Astrocyte (in vitro differentiated cells and primary cell): ENCODE results near the gene EN2. TPM values are rescaled to one million over a fixed set of nuclear protein-coding genes. Genes with fewer than 3 reads are reported as not detected.
A peak's percentile ranks its signal among the peaks of the same experiment; 100 is the strongest.

Source experiments
- DNase-seq: peaks from one replicate; pipeline ENCODE4 v3.0.0-alpha.2; 2010; ENCODE audit warnings: low read depth
- FAIRE-seq: peaks from 2 replicates; lab custom pipeline; 2011; peaks lifted over from hg19 to GRCh38; lab: Jason Lieb, UNC
- H2AFZ ChIP-seq: 2 replicates; pipeline ENCODE4 v1.6.0; 2012; ENCODE audit warnings: low read depth, low read length, inconsistent platforms
- H3K27ac ChIP-seq: 2 replicates; pipeline ENCODE4 v1.5.1; 2011; ENCODE audit warnings: low read depth, low read length, inconsistent platforms
- H3K27me3 ChIP-seq: 2 replicates; pipeline ENCODE4 v1.6.0; 2011; ENCODE audit warnings: low read length, inconsistent platforms; ENCODE audit not compliant: insufficient read depth
- H3K36me3 ChIP-seq: 2 replicates; pipeline ENCODE4 v1.5.1; 2011; ENCODE audit warnings: low read length, inconsistent platforms; ENCODE audit not compliant: insufficient read depth
- H3K4me1 ChIP-seq: 2 replicates; pipeline ENCODE4 v1.5.1; 2011; ENCODE audit warnings: low read length, inconsistent platforms; ENCODE audit not compliant: insufficient read depth
- H3K4me2 ChIP-seq: 2 replicates; pipeline ENCODE4 v1.6.0; 2012; ENCODE audit warnings: low read length, inconsistent platforms
- H3K4me3 ChIP-seq: 2 replicates; pipeline ENCODE4 v1.5.1; 2011; ENCODE audit warnings: low read depth, mild to moderate bottlenecking, low read length, inconsistent platforms; ENCODE audit not compliant: insufficient read depth
- H3K79me2 ChIP-seq: 2 replicates; pipeline ENCODE4 v1.6.0; 2012; ENCODE audit warnings: mild to moderate bottlenecking, low read length, inconsistent platforms; ENCODE audit not compliant: insufficient read depth
- H3K9ac ChIP-seq: 2 replicates; pipeline ENCODE4 v1.6.0; 2012; ENCODE audit warnings: mild to moderate bottlenecking, low read length, inconsistent platforms
- H3K9me3 ChIP-seq: 2 replicates; pipeline ENCODE4 v1.5.1; 2012; ENCODE audit warnings: low read depth, mild to moderate bottlenecking, low read length, inconsistent platforms; ENCODE audit not compliant: insufficient read depth
- H4K20me1 ChIP-seq: 2 replicates; pipeline ENCODE4 v1.6.0; 2012; ENCODE audit warnings: low read length, inconsistent platforms; ENCODE audit not compliant: insufficient read depth
- H3K27ac Mint-ChIP-seq: one replicate; pipeline ENCODE4 v1.8.0; 2021; ENCODE audit warnings: mild to moderate bottlenecking, mixed read lengths; ENCODE audit not compliant: unreplicated experiment
- H3K27me3 Mint-ChIP-seq: one replicate; pipeline ENCODE4 v1.8.0; 2021; ENCODE audit warnings: low read depth, mixed read lengths; ENCODE audit not compliant: unreplicated experiment
- H3K36me3 Mint-ChIP-seq: one replicate; pipeline ENCODE4 v1.8.0; 2021; ENCODE audit warnings: low read depth, mixed read lengths; ENCODE audit not compliant: unreplicated experiment
- H3K4me1 Mint-ChIP-seq: one replicate; pipeline ENCODE4 v1.8.0; 2021; ENCODE audit warnings: low read depth, mixed read lengths; ENCODE audit not compliant: unreplicated experiment
- H3K4me3 Mint-ChIP-seq: one replicate; pipeline ENCODE4 v1.8.0; 2021; ENCODE audit warnings: mild to moderate bottlenecking, moderate library complexity, mixed read lengths; ENCODE audit not compliant: unreplicated experiment
- H3K9me3 Mint-ChIP-seq: one replicate; pipeline ENCODE4 v1.8.0; 2021; ENCODE audit warnings: mild to moderate bottlenecking, mixed read lengths; ENCODE audit not compliant: unreplicated experiment
- EZH2 ChIP-seq: IDR thresholded peaks from 2 replicates; pipeline ENCODE4 v1.6.1; 2012; ENCODE audit warnings: mild to moderate bottlenecking, low read length, inconsistent platforms; ENCODE audit not compliant: insufficient read depth
- total RNA-seq: library from RNA; stranded (reverse); gene quantifications from 2 replicates; pipeline ENCODE4 v1.2.1, GENCODE V29; 2021
- TF ChIP-seq, protein P1 (sequence below): IDR thresholded peaks from 2 replicates; pipeline ENCODE4 v1.5.1; 2011; ENCODE audit warnings: low read depth, mild to moderate bottlenecking, inconsistent platforms, low read length, moderate library complexity; ENCODE audit not compliant: insufficient read depth

Gene EN2
- total RNA-seq, 1 donor from 2014 or later = not detected

DNA sequence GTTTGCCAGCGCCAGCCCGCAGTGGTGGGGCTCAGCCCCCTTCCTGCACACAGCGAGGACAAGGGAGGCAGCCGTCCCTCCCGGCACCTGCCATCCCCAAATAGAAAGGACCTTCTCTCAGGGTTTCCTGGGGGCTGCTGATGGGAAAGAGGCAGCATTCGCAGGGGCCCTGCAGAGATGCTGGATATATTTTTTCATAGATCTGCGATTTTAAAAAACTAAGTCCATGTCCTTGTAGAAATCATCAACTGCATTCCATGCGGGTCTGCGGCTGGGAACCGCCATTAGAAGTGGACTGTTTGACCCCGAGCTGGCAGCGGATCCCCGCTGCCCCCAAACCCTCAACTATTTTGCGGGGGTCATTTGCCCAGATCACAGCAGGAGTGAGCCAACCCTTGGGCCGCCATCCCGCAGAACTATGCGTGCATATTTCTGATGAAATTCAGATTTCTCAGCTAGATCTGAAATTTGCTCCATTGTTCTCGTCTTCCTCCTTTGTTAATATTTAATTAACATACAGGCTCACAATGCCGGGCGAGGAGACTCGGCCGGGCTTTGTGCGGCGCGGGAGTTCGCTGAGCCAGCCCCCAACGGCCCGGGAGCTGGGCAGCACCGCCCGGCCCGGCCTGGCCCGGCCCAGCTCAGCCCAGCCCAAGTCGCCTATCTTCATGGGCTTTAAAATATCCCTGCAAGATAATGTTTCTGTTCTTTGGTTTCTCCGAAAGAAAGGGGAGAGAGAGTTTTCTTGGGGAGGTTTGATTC, 2.0 kb downstream of the EN2 start:
- no peak overlapping the region for H3K4me2 ChIP-seq

GRCh38 chr7:155460926-155461613, 3.1 kb downstream of the EN2 start:
- H3K4me3 Mint-ChIP-seq = no peak overlapping the region
- no peaks in the 10 kb centered on the region for H3K79me2 ChIP-seq
- no peak overlapping the region for H3K27ac Mint-ChIP-seq
- no peaks in the 10 kb centered on the region for H3K4me1 Mint-ChIP-seq
- no peak overlapping the region for H3K27ac ChIP-seq
- DNase-seq (no peak), FAIRE-seq (no peak)
- H3K9me3 ChIP-seq = peaks cover 5% of the 10 kb centered on the region
- H4K20me1 ChIP-seq = peaks cover 2% of the 10 kb centered on the region
- H3K27me3 ChIP-seq = peaks cover 88% of the 10 kb centered on the region
- H3K9me3 Mint-ChIP-seq = peaks cover 2% of the 10 kb centered on the region
- no peak overlapping the region for H2AFZ ChIP-seq
- no peak overlapping the region for H3K9ac ChIP-seq
- H3K36me3 Mint-ChIP-seq = peaks cover 3% of the 10 kb centered on the region
- TF ChIP-seq EZH2 = no peak
- TF ChIP-seq, protein P1, sequence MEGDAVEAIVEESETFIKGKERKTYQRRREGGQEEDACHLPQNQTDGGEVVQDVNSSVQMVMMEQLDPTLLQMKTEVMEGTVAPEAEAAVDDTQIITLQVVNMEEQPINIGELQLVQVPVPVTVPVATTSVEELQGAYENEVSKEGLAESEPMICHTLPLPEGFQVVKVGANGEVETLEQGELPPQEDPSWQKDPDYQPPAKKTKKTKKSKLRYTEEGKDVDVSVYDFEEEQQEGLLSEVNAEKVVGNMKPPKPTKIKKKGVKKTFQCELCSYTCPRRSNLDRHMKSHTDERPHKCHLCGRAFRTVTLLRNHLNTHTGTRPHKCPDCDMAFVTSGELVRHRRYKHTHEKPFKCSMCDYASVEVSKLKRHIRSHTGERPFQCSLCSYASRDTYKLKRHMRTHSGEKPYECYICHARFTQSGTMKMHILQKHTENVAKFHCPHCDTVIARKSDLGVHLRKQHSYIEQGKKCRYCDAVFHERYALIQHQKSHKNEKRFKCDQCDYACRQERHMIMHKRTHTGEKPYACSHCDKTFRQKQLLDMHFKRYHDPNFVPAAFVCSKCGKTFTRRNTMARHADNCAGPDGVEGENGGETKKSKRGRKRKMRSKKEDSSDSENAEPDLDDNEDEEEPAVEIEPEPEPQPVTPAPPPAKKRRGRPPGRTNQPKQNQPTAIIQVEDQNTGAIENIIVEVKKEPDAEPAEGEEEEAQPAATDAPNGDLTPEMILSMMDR = no peak
- H3K4me3 ChIP-seq = no peak overlapping the region
- H3K4me1 ChIP-seq = peaks cover 3% of the 10 kb centered on the region
- peaks cover 74% of the 10 kb centered on the region for H3K27me3 Mint-ChIP-seq
- H3K4me2 ChIP-seq = no peak overlapping the region
- no peaks in the 10 kb centered on the region for H3K36me3 ChIP-seq

More for the DNA sequence above, 2.0 kb downstream of the EN2 start:
- peaks cover 4% of the 10 kb centered on the region for H4K20me1 ChIP-seq
- no peaks in the 10 kb centered on the region for H3K4me1 Mint-ChIP-seq
- H3K4me1 ChIP-seq = peaks cover 3% of the 10 kb centered on the region
- no peak overlapping the region for H3K4me3 ChIP-seq
- H3K27me3 Mint-ChIP-seq = peaks cover 73% of the 10 kb centered on the region
- H3K9ac ChIP-seq = no peak overlapping the region
- DNase-seq (no peak), FAIRE-seq (no peak)
- H3K9me3 Mint-ChIP-seq = peaks cover 4% of the 10 kb centered on the region
- H2AFZ ChIP-seq = no peak overlapping the region
- TF ChIP-seq, protein P1 = no peak
- peak; percentile 30 for TF ChIP-seq EZH2
- no peak overlapping the region for H3K27ac ChIP-seq
- peak overlapping the region; percentile 88 for H3K27ac Mint-ChIP-seq
- no peaks in the 10 kb centered on the region for H3K36me3 ChIP-seq
- H3K79me2 ChIP-seq = no peaks in the 10 kb centered on the region
- no peak overlapping the region for H3K4me3 Mint-ChIP-seq
- peaks cover 88% of the 10 kb centered on the region for H3K27me3 ChIP-seq
- H3K9me3 ChIP-seq = peaks cover 5% of the 10 kb centered on the region
- H3K36me3 Mint-ChIP-seq = peaks cover 3% of the 10 kb centered on the region
